ENCODE results near the gene PRPH2. TPM values are rescaled to one million over a fixed set of nuclear protein-coding genes. Genes with fewer than 3 reads are reported as not detected.

PRPH2 gene, protein sequence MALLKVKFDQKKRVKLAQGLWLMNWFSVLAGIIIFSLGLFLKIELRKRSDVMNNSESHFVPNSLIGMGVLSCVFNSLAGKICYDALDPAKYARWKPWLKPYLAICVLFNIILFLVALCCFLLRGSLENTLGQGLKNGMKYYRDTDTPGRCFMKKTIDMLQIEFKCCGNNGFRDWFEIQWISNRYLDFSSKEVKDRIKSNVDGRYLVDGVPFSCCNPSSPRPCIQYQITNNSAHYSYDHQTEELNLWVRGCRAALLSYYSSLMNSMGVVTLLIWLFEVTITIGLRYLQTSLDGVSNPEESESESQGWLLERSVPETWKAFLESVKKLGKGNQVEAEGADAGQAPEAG
- total RNA-seq: 1.6 TPM
- polyA plus RNA-seq (ENCODE audit: insufficient read depth, low read depth, low replicate concordance): 0.75 TPM
- long read RNA-seq, donor 1: 0 reads
- long read RNA-seq, donor 2: 0 reads
- long read RNA-seq, donor 3, partial matches to known transcripts: 0 of 1 reads
- long read RNA-seq, donor 3, other reads (novel, unspliced or antisense): 0 of 1 reads
- long read RNA-seq, donor 4: 0 reads
- long read RNA-seq, donor 5: 0 reads
- long read RNA-seq, donor 6: 0 reads
- long read RNA-seq, donor 7, partial matches to known transcripts: 0 of 1 reads
- long read RNA-seq, donor 7, other reads (novel, unspliced or antisense): 1 of 1 reads
- long read RNA-seq, donor 8: 0 reads
- long read RNA-seq, donor 9: 0 reads
- long read RNA-seq, donor 10: 0 reads

DNA sequence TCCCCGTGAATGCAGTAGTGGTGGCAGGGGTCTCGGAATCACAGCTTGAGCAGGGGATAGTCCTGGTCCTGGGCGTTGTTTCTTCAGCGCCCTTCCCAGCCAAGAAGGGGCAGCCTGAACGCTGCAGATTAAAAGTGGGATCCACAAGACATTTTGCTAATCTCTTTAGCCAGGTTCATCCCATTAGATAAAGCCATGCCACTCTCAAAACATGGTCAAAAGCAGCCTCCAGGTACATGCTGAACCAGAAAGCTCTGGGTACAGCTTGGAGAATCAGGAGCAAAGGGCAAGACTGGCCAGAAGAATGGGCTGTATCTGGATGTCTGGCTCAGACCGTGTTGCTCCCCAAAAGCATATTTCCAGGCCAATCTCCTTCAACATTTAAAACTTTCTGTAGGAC is at the start of gene PRPH2:
TSS of gene PRPH2 (minus strand) at position 101 of the 400 bp plus-strand sequence. CDS start 263 bp downstream, outside the sequence.
- Histone ChIP-seq H3K9me3 (ENCODE audit: control insufficient read depth in 2 of 3, insufficient read depth in 1 of 3, low read length in 3 of 3) (no peaks in the 10 kb centered on the region), H3K9ac (ENCODE audit: low read length in 3 of 3) (no peak within 1 kb of the TSS), H3K4me1 (ENCODE audit: control insufficient read depth in 2 of 3, insufficient read depth in 2 of 3, low read depth in 1 of 3, low read length in 3 of 3) (peaks cover 0 to 1% (median 0%) of the 10 kb centered on the region in 3 donors), H3K27ac (ENCODE audit: low read depth in 2 of 2, low read length in 2 of 2) (no peak within 1 kb of the TSS), H3K27me3 (ENCODE audit: control insufficient read depth, insufficient read depth, low read length) (no peaks in the 10 kb centered on the region), H3K36me3 (ENCODE audit: control insufficient read depth in 2 of 3, insufficient read depth in 3 of 3, low read length in 3 of 3) (no peaks in the 10 kb centered on the region), H3K4me3 (ENCODE audit: low read length in 3 of 3) (no peak within 1 kb of the TSS)
- DNase-seq (no peak), FAIRE-seq (no peak)
- TF ChIP-seq, protein P1, sequence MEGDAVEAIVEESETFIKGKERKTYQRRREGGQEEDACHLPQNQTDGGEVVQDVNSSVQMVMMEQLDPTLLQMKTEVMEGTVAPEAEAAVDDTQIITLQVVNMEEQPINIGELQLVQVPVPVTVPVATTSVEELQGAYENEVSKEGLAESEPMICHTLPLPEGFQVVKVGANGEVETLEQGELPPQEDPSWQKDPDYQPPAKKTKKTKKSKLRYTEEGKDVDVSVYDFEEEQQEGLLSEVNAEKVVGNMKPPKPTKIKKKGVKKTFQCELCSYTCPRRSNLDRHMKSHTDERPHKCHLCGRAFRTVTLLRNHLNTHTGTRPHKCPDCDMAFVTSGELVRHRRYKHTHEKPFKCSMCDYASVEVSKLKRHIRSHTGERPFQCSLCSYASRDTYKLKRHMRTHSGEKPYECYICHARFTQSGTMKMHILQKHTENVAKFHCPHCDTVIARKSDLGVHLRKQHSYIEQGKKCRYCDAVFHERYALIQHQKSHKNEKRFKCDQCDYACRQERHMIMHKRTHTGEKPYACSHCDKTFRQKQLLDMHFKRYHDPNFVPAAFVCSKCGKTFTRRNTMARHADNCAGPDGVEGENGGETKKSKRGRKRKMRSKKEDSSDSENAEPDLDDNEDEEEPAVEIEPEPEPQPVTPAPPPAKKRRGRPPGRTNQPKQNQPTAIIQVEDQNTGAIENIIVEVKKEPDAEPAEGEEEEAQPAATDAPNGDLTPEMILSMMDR (IDR thresholded peaks at IDR 0.05; ENCODE audit: borderline replicate concordance, extremely low read depth, insufficient read depth): no peak
- intact Hi-C loops (cut with DNase I): loop anchor here (10.0 kb wide), 1 partner anchor 58 kb away; no protein-coding TSS in a partner anchor

- Histone ChIP-seq H3K36me3 (ENCODE audit: control insufficient read depth in 2 of 3, insufficient read depth in 3 of 3, low read length in 3 of 3) (no peaks in the 10 kb centered on the region), H3K4me3 (ENCODE audit: low read length in 3 of 3) (peak overlapping the region in 1 of 3 donors; percentile 17), H3K4me1 (ENCODE audit: control insufficient read depth in 2 of 3, insufficient read depth in 2 of 3, low read depth in 1 of 3, low read length in 3 of 3) (peaks cover 0 to 5% (median 4%) of the 10 kb centered on the region in 3 donors), H3K27ac (ENCODE audit: low read depth in 2 of 2, low read length in 2 of 2) (no peak overlapping the region), H3K9me3 (ENCODE audit: control insufficient read depth in 2 of 3, insufficient read depth in 1 of 3, low read length in 3 of 3) (no peaks in the 10 kb centered on the region), H3K9ac (ENCODE audit: low read length in 3 of 3) (no peak overlapping the region), H3K27me3 (ENCODE audit: control insufficient read depth, insufficient read depth, low read length) (no peaks in the 10 kb centered on the region)
- intact Hi-C loops (cut with DNase I): no loop called here
- DNase-seq (no peak), FAIRE-seq (no peak)
- TF ChIP-seq, protein P1 (IDR thresholded peaks at IDR 0.05; ENCODE audit: borderline replicate concordance, extremely low read depth, insufficient read depth): no peak
These were observed 49.3 kb upstream of the PRPH2 start for GRCh38 chr6:42771741-42772100.

- Histone ChIP-seq H3K4me1 (ENCODE audit: control insufficient read depth in 2 of 3, insufficient read depth in 2 of 3, low read depth in 1 of 3, low read length in 3 of 3) (peaks cover 0 to 5% (median 4%) of the 10 kb centered on the region in 3 donors), H3K9ac (ENCODE audit: low read length in 3 of 3) (no peak overlapping the region), H3K36me3 (ENCODE audit: control insufficient read depth in 2 of 3, insufficient read depth in 3 of 3, low read length in 3 of 3) (no peaks in the 10 kb centered on the region), H3K9me3 (ENCODE audit: control insufficient read depth in 2 of 3, insufficient read depth in 1 of 3, low read length in 3 of 3) (no peaks in the 10 kb centered on the region), H3K27ac (ENCODE audit: low read depth in 2 of 2, low read length in 2 of 2) (no peak overlapping the region), H3K4me3 (ENCODE audit: low read length in 3 of 3) (no peak overlapping the region), H3K27me3 (ENCODE audit: control insufficient read depth, insufficient read depth, low read length) (no peaks in the 10 kb centered on the region)
- intact Hi-C loops (cut with DNase I): no loop called here
- FAIRE-seq (no peak), DNase-seq (no peak)
- TF ChIP-seq, protein P1 (IDR thresholded peaks at IDR 0.05; ENCODE audit: borderline replicate concordance, extremely low read depth, insufficient read depth): no peak
These were observed 47.4 kb upstream of the PRPH2 start for GRCh38 chr6:42769836-42770235.

Data from kidney (tissue), 22 donors.